T-helper 9 cell (primary cell): ENCODE data around the gene MRPL24.

Experiments
- DNase-seq: peaks from one replicate; pipeline ENCODE4 v3.0.0-alpha.2; 2020

MRPL24 gene

GRCh38 chr1:156743367-156744302 is 2.7 kb upstream of the MRPL24 start:
- no peak for DNase-seq

- DNase-seq: no peak
Observed at GRCh38 chr1:156742801-156743200, 1.9 kb upstream of the MRPL24 start.

GRCh38 chr1:156742017-156742416 is 1.1 kb upstream of the MRPL24 start:
- no peak for DNase-seq

- no peak for DNase-seq
Observed at GRCh38 chr1:156741481-156741983, 644 bp upstream of the MRPL24 start.

DNA sequence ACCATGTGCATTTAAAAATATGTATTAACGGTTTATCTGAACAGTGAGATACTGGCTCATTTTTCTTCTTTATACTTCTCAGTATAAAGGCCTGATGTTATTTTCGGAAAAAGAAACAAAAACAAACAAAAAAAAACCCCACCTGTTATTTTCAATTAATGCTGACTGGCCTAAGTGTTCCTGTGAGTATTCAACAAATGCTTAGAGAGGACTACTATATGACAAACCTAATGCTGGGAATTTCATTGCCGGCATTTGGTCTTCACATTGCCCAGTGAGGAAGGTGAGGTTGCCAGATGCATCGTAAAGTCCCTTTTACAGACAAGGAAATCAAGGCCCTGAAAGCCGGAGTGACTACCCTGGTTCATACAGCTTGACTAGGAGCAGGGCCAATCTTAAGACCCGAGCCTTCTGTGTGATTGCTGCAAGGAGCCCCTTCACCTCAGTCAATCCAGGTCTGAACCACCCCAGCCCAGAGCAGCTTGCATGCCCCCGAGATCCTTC is 599 bp downstream of the MRPL24 start:
- DNase-seq: no peak

DNA sequence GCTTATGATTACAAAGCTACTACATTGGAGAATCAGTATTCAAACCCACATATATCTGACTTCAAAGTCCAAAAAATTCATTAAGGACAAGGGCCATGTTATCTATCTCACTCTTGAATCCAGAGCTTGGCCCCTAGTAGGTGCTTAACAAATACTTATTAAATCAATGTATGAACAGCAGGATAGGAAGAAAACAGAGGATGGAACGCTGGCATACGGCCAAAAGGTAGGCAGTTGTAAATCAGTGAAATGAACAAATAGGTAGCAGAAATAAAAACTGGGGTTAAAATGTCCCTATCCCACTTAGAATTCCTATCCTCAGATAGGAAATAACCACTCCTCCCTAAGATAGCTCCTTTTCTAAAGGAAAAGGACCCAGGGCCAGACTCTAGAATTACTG is 2.0 kb downstream of the MRPL24 start:
- DNase-seq: no peak

GRCh38 chr1:156738407-156738806 is 2.5 kb downstream of the MRPL24 start:
- DNase-seq: no peak

DNA sequence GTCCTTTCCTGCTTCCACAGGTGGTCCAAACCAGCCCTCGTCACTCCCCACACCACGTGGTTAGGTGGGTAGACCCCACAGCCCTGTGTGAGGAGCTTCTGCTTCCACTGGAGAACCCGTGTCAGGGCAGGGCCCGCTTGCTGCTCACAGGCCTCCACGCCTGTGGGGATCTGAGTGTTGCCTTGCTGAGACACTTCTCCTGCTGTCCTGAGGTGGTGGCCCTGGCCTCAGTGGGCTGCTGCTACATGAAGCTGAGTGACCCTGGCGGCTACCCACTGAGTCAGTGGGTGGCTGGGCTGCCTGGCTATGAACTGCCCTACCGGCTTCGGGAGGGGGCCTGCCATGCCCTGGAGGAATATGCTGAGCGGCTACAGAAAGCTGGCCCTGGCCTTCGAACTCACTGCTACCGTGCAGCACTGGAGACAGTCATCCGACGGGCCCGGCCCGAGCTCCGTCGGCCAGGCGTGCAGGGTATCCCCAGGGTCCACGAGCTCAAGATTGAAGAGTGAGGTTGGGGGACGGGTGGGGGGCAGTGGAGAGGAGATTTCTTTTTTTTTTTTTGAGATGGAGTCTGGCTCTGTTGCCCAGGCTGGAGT is 6.8 kb downstream of the MRPL24 start:
- DNase-seq: no peak

DNA sequence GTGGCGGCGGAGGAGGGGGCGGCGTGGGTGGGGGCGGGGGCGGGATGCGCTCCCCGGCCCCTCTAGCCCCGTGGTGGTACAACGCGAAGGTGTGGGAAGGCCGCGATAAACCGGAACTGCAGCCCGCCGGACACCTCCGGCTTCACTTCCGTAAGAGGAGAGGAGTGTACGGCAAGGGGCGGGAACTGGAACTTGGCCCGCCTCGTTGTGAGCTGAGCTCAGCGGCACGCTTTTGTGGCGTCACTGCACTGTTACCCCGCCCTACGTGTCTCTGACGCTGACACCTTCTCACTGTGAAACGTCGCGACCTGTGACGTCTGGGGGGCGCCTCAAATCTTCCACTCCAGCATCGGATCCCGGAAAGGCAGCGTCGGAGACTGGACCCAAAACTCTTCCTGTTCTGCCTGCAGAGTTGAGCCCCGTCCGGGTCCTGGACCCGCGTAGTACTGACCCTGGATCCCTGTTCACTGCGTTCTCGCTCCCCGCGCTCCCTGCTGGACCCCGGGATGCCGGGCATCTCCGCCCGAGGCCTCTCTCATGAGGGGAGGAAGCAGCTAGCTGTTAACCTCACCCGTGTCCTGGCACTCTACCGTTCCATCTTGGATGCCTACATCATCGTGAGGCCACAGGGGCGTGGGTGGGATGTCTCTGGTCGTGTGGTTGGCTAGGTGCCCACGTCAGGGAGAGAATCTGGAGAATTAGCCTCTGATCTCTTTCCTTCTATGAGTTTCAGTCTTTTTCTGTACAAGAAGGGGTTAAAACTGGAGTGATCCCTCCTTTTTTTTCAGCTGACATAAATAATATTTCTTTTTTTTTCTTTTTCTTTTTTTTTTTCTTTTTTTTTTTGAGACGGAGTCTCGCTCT is 12.1 kb downstream of the MRPL24 start, which contains the start of gene ISG20L2:
ISG20L2 (minus strand) TSS at position 168 of the 864 bp plus-strand sequence. CDS start 1,114 bp downstream, outside the sequence.
- peak; percentile 91 for DNase-seq

DNA sequence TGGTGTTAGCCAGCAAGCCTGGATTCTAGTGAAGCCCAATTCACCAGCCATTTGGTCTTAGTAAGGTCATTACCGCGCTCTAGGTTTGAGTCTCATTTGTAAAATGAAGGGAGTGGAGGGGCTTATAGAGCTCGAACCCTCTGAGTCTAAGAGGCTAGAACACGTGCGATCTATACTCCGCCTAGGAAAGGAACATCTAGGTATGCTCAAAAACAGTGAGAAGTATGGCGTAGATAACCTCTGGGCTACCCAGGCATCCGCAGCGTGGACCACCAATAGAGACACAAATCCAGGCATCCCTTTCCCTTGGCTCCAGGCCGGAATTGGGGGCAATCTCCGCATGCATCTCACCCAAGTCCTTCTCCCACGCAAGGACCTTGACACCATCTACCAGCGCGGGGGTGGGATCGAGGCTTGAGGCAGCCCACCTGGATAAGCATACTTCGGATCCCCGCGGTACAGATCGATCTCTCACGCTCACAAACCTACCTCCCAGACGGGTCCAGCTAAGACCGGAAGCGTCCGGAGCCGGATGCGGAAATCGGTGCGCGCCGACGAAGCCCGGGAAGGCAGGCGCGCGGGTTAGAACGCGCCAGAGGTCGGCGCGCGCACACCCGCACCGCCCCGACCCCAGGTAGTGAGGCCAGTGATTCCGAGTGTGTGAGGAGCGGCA is 12.8 kb downstream of the MRPL24 start, which contains the start of gene METTL25B:
METTL25B (plus strand) TSS at position 544 of the 673 bp plus-strand sequence. CDS start 636 bp downstream, outside the sequence.
- peak; percentile 61 for DNase-seq

DNA sequence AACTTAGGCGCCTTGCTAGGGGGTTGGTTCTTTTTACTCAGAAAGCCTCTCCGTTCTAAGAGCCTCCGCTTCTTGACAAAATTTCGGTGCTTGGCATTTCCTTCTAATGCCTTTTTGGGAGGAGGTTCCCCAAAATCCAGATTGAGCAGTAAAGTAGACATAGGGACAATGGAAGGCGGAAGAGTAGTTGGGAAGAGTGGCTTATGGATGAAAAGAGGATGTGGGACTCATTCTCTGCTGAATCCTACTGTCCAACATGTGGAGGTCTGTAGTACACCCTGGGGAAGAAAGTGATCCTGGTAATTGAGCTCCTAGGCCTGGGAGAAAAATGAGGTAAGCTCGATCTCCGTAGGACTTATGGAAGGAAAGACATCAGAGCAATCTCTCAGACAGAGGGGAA is 13.4 kb downstream of the MRPL24 start:
- no peak for DNase-seq

- peak; percentile 40 for DNase-seq
Observed at GRCh38 chr1:156726549-156727226, 14.2 kb downstream of the MRPL24 start.

DNA sequence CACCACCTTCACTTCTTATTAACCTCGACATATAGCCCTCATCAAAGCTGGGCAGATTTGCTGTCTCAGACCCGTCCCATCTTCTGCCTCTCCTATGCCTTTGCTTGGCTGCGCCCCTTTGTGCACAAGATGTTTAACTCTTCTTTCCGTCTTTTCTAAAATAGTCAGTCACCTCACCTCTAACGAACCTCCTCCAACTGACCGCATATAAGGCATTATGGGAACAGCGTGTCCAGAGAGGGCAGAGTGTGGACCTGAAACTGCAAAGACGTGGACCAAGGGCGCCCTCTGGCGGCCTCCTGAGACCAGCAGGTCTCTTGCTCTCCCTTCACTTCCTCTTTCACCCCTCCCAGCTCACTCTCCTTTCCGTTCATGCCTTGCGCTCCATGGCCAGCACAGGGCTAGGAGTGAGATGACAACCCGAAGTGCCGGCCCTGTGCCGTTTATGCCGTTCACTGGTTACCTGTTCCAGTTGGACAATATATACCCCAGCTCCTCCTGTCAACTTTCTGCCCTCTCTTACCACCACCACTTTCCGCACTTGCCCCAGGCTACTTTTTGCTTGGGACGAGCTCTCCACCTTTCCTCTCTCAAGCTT is 15.1 kb downstream of the MRPL24 start:
- peak; percentile 77 for DNase-seq

- no peak for DNase-seq
Observed at GRCh38 chr1:156721535-156721934, 19.4 kb downstream of the MRPL24 start.

DNA sequence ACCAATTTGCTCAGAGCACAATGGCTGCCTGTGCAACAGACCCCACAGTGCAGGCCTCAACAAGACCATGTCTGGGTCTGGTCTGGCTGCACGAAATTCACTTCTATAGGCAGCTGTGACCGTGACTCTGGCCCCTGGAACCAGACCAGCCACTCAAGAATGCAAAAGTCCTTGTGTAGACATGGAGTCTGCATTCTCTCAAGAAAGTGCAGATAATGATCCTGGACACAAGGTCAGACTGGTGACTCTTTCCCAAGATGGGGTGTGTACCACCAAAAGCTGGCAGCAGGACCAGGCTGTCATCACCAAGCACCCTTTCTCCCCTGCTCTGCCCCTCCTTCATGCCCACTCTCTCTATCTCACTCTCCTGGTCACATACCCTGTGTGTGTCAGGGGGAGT is 19.8 kb downstream of the MRPL24 start:
- DNase-seq: no peak

DNA sequence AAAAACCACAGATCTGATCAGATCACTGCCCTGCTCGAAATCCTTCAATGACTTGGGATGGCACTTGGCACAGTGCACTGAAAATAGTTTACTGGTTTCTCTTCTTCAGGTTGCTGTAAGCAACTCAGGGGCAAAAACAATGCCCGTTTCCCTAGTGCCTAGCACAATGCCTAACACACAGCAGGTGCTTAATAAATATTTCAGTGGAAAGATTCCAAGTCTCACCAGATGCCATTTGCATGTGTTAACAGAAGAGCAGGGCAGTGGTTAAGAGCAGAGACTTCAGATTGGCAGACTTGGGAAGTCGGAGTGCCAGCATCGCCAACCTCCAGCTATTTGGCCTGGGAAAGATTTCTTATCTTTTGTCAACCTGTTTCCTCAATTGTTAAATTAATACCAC is 23.5 kb downstream of the MRPL24 start:
- DNase-seq: no peak

DNA sequence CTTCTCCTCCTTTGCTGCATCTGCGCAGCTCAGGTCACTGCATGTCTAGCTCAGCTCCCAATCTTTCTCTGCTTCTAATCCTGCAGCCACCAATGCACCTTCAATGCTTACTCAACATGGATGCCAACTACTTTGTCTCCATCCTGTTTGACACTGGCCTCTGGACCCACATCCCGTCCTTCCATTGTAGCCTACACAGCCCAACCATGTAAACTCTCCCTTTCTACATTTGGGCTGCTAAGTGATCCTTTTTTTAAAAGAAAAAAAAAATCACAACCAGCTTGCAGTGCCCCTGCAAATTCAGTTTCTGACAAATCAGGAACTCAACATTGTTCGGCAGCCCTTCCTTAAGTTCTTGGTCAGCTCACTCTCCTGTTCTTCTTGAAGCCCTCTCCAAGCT is 26.1 kb downstream of the MRPL24 start:
- DNase-seq: no peak

DNA sequence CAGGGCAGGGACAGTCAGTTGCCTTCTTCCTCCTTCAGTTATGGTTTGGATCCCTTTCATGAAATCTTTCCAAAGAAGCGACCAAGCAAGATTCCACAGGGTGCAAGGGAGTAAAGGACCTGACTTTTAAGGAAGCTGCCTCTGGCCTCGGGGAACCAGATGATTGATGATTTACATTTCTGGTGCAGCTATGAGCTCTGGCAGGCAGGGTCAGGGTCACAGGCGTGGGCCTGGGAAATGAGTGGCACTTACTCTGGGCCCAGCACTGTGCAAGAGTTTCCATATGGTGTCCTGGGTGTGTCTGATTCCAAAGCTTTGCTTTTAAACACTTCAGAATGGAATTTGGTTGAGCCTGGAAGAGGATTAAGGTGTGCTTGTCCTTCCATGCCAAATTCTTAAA is 28.3 kb downstream of the MRPL24 start:
- no peak for DNase-seq

GRCh38 chr1:156711011-156711817 is 29.7 kb downstream of the MRPL24 start:
- DNase-seq: no peak
